NCI-H2107 treated with DMSO at 0.1 percent for 48 hours (cell line): ENCODE results near the gene GALNT12.

Experiments used
- DNase-seq: peaks from one replicate; lab custom pipeline; 2025; ENCODE audit not compliant: unreplicated experiment; lab: John Stamatoyannopoulos, UW

Gene GALNT12

GRCh38 chr9:98830554-98830953 lies 23.1 kb downstream of the GALNT12 start:
- DNase-seq, result no peak

- DNase-seq, result no peak
Measured at GRCh38 chr9:98831696-98832095, 24.2 kb downstream of the GALNT12 start.

GRCh38 chr9:98832768-98833089 lies 25.3 kb downstream of the GALNT12 start:
- DNase-seq, result no peak

- DNase-seq, result no peak
Measured at GRCh38 chr9:98833090-98833956, 25.9 kb downstream of the GALNT12 start.

- DNase-seq, result no peak
Measured at GRCh38 chr9:98834386-98834785, 26.9 kb downstream of the GALNT12 start.

GRCh38 chr9:98836206-98836605 lies 28.7 kb downstream of the GALNT12 start:
- DNase-seq, result no peak

- DNase-seq, result no peak
Measured at GRCh38 chr9:98837516-98837915, 30.0 kb downstream of the GALNT12 start.

- no peak for DNase-seq
Measured at GRCh38 chr9:98838155-98838867, 30.8 kb downstream of the GALNT12 start.

DNA sequence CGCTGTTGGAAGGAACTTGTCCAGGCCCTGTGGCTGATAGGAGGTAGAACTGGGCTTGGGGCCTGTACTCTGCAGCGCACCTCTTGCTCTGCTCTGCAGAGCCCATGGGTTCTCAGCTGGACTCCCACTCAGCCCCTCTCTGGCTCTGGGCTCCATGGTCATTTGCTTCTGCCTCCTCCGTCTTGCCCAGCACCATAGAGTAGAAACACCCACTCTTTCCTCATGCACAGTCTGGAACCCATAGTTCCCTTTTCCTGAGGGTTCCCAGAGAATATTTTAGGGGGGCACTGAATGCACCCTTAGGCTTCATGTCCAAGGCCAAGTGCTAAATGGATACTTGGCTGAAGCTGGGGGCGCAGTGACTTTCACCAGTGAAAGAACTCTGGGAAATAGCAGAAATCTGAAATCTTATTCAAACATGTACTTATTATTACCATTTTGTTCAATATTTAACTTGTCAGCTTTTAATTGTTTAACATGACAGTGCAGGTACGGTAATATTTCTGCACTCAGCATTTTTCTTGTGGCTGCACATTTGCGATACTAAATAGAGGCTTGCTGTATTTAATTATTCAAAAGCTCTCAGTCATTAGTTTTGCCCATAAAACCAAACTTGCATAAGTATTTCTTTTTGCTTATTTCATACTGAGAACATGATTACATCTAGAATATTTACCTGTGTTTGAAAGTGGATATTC lies 31.5 kb downstream of the GALNT12 start:
- no peak for DNase-seq

DNA sequence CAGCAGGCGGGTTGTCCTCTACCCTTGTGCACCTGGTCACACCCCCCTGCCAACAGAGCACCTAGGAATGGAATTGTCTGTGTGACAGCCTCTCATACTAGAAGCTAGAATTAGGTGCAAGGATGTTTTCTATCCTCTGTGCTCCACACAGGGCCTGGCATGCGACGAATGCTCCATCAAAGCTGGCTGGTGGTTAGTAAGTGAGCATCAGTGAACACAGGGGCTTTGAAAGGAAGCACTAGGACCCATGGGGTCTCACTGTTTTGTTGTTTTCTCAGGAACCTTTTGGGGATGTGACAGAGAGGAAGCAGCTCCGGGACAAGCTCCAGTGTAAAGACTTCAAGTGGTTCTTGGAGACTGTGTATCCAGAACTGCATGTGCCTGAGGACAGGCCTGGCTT lies 32.3 kb downstream of the GALNT12 start:
- no peak for DNase-seq

GRCh38 chr9:98842510-98842909 lies 35.0 kb downstream of the GALNT12 start:
- no peak for DNase-seq

DNA sequence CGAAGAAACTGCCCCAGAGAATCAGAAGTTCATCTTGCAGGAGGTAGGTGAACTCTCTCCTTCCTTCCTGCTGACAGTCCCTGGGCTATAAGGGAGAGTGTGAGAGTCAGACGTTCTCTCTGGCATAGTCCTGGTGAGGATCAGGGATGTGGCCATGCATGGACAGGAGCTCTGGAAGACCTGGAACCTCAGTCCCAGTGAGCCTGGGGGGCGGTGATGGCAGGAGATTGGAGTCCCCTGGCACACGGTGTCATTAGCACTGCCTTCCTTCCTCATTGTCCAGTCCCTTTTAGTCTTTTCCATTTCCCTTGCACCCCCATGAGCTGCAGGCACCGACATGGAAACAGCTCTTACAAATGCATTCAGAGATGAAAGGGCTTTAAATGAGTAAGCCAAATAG lies 38.6 kb downstream of the GALNT12 start:
- DNase-seq, result no peak

GRCh38 chr9:98846879-98847278 lies 39.4 kb downstream of the GALNT12 start:
- DNase-seq, result no peak

DNA sequence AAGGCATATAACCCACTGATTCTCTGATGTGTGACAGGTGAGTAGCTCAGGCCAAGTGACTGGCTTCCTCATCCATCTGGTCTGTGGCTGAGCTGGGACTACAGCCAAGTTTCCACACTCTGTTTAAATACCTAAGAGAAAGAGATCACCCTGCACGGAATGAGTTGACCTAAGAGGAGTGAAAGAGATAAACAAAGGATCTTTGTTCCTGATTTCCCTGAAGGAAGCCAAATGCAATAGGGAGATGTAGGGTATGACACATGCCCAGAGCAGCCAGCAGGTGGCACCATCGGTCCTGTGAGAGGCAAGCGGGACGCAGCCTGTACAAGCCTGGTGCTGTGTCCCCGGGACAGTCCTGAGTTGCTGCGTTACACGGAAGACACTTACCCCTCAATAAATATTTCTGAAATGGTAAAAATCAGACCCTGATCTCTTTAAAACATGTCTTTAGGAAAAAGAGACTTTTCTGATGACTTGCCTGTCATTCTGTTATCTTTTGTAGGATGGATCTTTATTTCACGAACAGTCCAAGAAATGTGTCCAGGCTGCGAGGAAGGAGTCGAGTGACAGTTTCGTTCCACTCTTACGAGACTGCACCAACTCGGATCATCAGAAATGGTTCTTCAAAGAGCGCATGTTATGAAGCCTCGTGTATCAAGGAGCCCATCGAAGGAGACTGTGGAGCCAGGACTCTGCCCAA lies 41.1 kb downstream of the GALNT12 start:
- DNase-seq, result peak; percentile 39

DNA sequence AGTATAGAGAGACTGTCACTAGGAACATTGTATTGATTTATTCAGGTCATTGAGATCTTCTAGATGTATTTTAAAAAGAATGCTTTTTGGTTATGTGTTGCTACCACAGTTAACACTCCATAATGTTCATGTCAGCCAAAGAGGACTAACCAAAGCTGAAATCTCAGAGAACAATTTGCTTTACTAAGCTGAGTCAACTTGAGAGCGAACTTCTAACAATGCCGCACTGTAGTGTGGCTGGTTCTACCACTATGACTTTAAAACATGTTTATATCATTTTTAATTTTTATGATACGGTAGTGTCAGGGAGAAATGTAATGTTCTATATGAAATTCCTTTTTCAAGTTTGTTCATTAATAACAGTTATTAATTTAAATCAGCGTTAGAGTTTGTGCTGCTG lies 42.1 kb downstream of the GALNT12 start:
- DNase-seq, result no peak

- no peak for DNase-seq
Measured at GRCh38 chr9:98850851-98851729, 43.6 kb downstream of the GALNT12 start.

DNA sequence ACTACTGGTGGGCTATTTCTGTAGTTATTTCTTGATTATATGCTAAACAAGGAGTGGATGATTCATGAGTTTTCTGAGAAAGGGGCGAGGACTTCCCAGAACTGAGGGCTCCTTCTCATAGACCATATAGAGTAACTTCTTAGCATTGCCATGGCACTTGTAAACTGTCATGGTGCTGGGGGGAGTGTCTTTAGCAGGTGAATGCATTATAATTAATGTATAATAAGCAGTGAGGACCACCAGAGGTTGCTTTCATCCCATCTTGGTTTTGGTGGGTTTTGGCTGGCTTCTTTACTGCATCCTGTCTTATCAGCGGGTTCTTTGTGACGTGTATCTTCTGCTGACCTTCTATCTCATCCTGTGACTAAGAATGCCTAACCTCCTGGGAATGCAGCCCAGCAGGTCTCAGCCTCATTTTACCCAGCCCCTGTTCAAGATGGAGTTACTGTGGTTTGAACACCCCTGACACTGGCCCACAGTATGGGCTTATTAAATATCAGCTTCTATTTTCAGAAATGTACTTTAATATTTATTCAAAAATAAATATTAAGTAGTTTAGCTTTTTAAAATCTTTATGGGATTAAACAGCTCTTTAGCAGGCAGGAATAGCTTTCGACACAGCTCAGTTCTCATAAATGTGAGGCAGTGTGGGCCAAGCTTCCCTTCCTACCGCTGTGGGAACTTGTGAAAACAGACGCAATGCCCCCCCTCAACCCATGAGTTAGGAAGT lies 44.4 kb downstream of the GALNT12 start:
- no peak for DNase-seq

- no peak for DNase-seq
Measured at GRCh38 chr9:98852460-98852734, 44.9 kb downstream of the GALNT12 start.

DNA sequence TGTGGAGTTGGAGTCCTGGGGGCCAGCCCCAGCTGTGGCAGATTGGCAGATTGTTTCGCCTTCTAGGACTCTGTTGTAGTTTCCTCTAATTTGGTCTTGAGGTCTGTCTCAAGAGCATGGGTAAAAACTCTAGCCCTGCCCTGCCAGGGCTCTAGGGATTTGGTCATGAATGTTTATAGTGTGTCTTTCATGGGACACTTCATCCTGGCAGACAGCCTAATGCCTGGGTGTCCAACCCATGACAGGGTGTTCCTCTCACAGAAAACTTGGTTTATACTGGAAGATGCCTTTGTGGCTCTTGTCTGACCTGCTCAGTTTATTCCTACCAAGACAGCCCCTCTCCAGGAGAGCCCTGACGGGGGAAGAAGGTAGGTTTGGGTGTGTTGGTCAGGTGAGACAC lies 45.5 kb downstream of the GALNT12 start:
- no peak for DNase-seq

DNA sequence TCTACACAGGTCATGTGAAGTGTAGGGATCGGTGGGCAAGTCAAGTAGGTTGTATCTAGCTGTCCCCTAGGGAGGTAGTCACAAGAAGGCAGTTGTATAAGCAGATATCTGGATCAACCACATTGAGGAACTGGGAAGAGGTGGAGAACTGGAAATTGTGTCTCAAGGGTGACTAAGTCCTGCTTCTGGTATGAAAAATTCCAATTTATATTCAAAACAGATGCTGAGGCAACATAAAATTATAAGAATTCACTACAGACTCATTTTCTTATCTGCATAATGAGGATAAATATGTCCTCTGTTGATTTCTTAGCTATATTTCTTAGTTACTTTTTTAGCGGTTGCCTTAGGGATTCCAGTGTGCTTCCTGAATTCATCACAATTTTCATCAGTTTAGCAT lies 46.8 kb downstream of the GALNT12 start:
- no peak for DNase-seq
